Pulmonary artery endothelial cell (primary cell): ENCODE data around the gene ZDHHC3. TPM values are rescaled to one million over a fixed set of nuclear protein-coding genes. Genes with fewer than 3 reads are reported as not detected.
"Not testable (repeated sequence)": the region's sequence is repeated elsewhere in the genome, so short reads cannot be mapped to it uniquely, and the experiment has no call there.

Experiments used
- DNase-seq: peaks from one replicate; pipeline ENCODE4 v3.0.0-alpha.2; 2011; ENCODE audit warnings: low read depth, low spot score
- total RNA-seq: library from RNA; depleted of rRNA; stranded (reverse); fragments of >200 nt; gene quantifications from 2 replicates; pipeline ENCODE4 v1.2.3, GENCODE V29; 2014

The ZDHHC3 gene
- total RNA-seq, 1 donor from 2014 or later = 59.2 TPM

DNA sequence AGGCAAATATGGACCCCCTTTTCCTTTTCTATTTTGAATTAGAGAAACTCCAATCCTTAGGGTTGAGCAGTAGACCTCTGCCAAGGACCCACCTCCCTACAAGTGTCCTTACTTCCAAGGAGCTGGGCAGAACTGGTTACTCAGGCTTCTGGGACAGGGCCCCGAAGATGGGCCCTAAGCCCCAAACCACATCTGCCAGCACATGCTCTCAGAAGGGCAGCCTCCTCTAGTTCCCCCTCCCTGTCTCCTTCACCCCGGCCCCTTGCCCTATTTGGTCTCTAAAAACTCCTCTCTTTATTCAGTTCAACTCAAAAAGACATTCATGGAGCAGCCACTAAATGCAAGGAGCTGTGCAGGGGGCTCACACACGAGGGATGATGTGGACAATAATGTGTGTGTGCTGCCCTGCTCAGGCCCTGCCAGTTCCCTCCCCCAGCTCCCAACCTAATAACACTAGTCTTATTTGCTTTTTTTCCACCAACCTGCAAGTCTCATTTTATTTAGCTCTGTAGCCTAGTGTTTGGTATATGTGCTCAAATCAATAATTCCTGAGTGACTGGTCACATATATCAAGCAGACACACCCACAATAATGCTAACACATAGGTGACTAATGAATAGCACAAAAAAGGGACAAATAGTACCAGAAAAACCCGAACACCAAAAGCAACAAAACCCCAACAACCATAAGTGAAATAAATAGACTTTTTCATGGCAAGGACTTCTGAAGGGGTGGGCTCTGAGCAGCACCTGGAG lies 12.2 kb downstream of the ZDHHC3 start:
- no peak for DNase-seq

DNA sequence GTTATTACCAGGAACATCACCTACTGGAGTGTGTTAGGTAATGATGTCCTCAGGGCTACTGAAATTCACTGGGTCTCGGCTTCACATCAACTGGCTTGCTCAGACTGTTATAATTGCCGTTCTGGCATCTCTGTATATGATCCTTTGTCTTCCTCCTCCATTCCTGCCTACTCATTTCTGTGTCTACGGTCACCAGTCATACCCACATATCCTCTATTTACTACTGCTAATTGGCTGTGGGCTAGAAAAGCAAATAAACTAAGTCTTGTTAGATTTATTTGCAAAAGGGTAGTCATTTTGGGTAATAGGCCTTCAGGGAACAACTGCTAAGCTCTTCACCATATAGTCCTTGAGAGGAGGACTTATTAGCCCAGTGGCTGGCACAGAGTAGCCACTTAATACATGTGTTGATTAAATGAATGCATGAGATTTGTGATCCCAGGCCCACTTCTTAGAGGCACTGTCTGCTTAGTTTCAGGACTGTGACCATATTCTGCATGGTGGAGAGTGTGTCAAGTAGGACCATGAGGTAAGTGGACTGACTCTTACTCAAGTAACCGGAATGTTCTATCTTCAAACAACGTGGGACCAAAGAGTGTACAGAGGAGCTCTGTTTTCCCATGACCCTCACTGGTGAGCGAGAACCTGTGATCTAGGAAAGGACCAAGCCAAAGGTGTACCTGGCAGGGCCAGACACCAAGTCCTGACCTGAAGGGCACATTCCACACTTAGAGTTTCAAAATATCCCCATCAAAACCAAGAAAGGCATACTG lies 13.2 kb downstream of the ZDHHC3 start:
- DNase-seq = no peak

DNA sequence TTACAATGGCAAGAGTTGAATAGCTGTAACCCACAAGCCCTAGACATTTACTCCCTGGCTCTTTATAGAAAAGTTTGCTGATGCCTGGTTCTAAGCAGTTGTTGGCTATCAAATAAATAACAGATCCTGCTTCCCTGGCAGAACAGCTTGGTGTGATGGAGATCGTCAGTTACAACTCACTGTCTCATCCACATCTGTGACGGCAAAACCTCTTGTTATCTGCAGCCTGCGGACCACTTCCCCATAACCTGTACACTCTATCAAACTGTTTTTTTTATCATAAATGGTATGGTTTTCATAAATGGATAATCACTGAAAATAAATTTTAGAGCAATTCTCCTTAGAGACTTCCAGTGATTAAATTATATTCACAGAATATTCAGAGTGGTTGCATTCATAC lies 14.1 kb downstream of the ZDHHC3 start:
- no peak for DNase-seq

DNA sequence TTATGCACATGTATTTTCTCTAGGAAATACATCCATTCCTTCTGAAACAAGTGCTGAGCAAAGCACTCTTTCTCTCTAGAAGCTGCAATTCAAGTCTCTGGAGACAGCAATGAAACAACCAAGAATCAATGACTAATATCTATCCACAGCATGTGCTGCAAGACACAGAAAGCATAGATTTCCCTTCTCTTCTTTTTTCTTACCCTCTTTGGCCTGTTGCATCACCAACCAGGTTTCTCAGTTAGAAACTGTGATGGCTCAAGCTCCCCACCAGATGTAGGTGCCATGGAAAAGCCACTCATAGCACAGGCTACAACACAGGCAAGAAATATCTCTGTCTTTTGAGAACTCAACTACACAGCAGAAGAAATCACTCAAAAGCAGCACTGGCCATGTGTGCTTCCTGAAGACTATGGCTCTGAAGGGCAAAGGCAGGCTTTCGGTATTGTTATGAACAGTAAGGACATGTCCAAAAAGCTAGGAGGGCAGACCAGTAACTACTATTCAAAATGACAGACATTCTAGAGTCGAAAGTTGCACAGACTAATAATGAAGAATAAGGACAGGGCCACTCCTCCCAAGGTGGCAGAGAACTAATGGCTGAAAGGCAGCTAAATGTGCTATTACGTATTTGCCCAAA lies 15.5 kb downstream of the ZDHHC3 start:
- no peak for DNase-seq

DNA sequence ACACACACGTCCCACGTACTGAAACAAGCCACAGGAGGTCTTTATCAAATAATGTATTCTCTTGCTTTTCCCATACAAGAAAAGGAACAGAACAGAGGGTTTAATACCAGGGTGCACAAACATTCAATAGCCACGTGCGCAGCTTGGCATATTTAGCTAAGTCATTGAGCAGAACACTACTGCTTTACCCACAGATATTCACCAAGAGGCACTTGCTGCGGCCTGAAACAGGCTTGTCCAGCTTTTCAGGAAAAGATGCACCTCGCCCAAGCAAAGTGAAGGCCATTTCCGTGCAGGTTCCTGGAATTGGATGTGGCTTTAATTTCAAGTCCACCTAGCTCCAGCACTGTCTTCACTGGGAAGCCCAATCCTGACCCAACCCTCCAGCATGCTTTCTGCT lies 17.6 kb downstream of the ZDHHC3 start:
- no peak for DNase-seq

DNA sequence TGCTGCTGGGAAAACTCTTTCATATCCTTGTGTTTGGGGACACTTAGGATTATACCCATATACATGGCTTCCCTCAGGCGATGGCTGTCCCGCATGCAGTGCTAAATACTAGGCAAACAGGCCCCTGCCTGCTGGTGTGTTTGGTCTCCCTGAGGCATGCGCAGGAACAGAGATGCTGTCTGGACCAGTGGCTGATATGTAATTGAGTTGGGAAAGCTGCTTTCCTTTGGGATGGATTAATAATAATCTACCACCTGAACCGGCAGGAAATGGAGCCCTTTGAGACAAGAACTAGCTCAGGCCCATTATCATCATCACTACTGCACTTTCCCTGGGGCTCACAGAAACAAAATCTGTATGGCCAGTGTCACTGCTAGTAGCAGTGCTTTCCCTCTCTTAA lies 18.0 kb downstream of the ZDHHC3 start:
- no peak for DNase-seq

DNA sequence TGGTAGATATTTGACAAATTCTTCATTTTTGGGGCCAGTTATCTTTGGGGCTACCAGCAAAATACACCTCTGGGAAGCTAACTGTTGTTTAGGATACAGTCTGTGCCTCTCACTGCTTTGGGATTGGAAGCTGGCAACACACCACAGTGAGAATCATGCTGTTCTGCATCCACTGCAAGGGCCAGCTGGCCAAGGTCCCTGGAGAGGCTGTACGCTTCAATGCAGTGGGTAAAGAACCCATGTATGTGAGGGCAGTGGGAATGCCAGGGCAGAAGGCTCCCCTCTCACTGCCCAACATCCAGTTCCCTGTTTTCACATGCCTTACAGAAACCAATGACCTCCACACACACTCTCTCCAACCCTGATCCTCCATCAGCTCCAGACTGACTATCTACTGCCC lies 20.1 kb downstream of the ZDHHC3 start:
- no peak for DNase-seq

DNA sequence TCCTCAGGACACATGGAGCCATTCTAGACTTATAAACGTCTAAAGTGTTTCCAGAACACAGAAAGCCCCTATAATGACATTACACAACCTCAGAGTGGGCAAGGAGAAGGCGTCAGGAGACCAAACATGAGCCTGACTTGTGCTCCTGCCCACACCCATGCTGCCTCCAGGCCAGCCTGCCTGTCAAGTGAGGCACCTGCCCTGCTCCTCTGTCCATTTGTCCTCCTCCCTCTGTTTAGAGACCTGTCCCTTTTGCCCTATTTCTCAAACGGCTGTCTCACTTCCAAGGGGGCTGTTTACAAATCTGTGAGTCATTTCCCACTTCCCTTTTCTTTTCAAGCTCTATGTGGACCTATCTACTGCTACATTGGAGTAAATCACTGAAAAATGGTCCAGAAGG lies 21.0 kb downstream of the ZDHHC3 start:
- peak; percentile 26 for DNase-seq

DNA sequence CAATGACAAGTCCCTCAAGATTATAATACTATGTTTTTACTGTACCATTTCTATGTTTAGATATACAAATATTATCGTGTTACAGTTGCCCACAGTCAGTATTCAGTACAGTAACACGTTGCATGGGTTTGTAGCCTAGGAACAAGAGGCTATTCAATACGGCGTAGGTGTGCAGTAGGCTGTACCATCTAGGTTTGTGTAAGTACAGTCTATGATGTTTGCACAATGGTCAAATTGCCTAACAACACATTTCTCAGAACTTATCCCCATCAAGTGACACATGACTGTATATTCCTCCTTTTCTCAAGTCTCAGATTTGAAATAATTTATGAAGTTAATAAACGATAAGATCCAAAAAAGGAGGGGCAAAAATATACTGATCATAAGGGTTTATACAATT lies 21.7 kb downstream of the ZDHHC3 start:
- DNase-seq = no peak

DNA sequence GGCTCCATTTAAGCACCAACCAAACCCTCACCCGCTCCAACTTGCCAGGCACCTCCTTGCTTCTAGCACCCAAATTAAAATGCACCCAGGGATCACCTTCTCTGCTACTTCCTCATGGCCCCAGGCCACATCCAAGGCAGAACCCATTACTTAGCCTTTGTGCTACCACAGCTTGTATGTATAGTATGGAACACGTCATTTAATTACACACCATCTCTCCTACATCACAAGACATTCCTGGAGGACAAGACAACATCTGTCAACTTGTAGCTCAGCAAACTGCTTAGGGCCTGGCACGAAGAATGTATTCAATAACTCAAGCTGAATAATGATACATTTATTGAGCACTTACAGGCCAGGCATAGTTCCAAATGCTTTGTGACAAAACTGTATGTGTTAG lies 23.3 kb downstream of the ZDHHC3 start:
- DNase-seq = no peak

DNA sequence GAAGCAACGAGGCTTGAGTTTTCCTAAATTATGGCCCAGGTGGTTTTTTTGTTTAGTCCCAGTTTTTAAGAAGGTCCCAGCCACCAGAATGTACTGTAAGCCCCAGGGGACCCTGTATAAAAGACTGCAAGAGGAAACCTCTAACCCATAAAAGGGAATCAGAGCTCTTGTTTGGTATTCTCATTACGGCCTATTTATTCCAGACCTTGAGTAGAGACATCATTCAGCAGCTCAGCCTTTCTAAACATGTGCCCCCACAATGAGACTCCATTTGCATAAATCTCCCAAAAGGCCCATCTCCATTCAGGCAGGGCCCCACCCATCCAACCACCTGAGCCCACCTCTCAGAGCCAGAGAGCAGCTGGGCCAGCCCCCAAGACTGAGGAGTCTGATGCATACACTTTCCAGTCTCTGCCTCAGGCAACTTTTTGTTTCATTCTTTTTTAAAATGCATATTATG lies 25.7 kb downstream of the ZDHHC3 start:
- DNase-seq = no peak

DNA sequence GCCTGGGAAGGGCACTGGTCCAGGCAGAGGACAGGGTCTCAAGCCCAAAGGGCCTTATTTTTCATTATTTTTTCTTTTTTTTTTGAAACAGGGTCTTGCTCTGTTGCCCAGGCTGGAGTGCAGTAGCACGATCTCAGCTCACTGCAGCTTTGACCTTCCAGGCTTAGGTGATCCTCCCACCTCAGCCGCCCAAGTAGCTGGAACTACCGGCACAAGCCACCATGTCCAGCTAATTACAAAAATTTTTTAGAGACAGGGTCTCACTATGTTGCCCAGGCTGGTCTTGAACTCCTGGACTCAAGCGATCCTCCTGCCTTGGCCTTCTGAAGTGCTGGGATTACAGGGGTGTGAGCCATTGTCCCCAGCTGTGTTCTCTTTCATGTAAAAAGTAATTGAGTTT lies 26.2 kb downstream of the ZDHHC3 start:
- DNase-seq = not testable (repeated sequence)

DNA sequence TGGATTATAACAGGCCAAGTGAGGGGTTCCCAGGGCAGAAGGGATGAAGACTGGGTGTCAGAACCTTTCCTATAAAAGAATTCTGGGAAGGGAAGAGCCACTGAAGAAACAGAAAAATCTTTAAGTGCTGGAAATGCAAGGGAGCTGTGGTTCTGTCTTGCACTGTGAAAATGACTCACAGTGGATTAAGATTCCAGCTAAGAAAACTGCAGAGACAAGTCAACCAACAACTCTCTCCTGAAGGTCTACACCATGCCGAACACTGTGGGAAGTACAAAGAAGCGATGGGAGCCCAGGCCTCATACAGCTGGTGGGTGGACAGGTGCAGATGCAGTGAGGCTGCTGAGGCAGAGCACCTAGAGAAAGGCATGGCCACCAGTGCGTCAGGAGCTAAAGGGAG lies 27.7 kb downstream of the ZDHHC3 start:
- no peak for DNase-seq

DNA sequence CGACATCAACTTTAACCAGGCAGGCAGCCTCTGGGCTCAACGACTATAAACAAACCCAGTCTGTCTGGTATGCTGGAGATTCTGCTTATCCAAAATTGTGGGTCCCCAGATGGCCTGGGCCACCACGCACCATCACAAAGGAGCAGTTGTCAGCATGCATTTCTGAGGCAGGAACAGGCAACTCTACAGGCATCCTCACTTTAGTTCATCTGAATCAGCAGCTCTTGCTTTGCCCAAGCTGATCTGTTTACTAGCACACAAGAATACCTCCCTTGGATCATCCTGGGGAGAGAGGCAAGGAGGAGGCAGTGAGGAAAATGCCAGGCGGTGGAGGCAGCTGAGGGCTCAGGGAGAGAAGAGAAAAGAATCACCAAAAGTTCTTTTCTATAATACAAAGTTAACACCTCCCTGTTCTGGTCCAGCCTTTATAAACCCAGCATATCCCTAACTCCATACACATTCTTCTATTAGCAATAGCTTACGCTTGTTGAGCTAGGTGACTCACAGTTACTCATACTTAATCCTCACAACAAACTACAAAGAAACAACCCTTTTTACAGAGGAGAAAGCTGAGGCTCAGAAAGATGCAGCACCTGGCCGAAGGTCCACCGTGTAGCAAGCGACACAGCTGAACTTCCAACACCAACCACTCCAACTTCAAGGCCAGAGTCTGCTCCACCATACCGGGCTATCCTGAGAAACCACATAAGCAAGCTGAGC lies 33.6 kb downstream of the ZDHHC3 start:
- no peak for DNase-seq

DNA sequence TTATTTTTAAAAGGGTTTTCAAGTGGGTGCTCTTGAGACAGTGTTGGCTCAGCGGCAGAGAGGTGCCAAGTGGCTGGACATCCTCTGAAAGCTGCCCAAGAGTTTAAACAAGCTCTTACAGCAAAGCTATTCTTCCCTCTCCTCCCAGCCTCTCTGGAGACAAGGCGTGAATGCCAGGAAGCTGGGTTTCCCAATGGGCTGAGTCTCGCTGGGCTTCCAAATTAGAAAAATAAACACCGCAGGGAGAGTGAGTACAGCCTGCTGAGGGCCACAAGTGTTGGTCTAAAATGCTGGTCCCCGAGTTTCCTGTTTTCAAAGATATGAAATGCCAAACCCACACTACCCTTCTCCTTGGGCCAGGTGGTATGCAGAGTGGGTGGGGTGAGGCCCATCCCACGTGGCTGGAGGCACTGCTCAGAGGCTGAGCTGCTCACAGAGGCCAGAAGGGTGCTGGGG lies 36.4 kb downstream of the ZDHHC3 start:
- no peak for DNase-seq

DNA sequence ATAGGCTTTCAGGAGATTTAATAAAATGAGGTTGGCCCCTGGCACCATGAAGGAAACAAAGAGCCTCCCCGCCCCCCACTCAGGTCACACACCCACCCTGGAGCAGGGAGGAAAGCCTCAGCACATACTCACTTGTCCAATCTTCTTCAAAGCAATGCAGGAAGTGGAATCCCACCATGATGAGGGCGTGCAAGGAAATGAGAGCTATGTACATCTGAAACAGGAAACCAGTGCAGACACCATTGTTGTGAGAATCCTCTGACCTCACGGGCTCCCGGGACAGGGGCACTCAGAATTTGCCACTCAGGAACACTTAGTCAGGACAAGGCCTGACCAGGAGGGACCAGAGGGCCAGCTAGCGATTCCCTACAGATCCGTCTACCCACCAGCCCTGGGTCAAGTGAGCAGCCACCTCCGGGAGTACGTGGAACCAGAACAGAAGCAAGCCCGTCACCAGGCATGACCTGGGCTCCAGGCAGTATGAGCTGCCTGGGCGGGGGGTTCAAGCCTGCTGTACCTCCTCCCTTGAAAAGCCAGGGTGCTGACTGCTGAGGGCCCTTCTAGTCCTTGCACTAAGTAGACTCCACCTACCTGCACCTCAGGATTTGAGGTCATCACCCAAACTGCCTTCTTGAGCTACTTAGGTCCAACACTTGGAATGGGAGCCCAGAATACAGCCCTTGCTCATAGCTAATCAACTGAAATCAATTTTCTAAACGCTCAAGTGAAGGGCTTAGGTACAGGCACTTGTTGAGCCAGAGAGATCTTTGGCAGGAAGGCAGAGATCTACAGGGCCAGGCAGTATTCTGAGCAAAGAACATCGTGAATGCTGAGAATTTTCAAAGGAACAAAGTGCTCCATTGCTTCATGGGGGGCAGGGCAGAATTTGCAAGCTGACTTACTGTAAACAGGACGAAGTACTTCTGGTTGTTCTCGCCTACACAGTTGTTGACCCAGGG lies 42.7 kb downstream of the ZDHHC3 start:
- no peak for DNase-seq

DNA sequence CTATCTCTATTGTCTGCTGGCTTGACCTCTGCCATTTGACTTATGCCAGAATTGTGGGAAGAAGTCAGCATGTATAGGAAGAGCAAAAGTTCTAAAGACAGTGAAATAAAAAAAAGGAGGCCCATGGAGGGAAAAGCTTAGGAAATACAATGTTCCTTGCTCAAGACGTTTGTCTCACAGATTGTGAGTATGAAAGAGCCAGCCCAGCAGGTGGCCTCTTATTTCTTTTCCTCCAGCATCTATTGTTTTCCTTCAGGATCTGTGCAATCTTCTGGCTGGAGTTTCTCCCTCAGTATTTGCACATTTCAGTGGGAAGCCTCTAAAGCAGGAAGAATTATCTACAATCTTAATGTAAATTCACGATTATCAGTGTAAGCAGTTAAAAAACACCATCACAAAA lies 43.7 kb downstream of the ZDHHC3 start:
- no peak for DNase-seq

DNA sequence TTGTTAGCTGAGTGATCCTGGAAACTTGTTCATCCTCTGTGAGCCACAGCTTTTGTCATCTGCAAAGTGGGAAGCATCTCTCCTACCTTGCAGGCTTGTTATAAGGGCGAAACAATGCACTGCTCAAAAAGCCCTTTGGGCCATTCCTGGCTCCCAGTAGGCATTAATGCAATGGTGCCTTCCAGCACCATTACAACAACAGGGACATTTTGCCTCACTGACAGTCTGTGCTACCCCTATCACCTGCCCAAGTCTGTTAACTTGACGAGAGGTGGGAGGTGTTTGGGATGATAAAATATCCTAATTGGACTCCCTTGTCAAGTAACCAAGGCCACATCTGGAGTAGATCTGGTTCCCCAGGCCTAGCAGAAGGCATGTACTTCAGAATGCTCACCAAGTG lies 44.2 kb downstream of the ZDHHC3 start:
- DNase-seq = no peak

DNA sequence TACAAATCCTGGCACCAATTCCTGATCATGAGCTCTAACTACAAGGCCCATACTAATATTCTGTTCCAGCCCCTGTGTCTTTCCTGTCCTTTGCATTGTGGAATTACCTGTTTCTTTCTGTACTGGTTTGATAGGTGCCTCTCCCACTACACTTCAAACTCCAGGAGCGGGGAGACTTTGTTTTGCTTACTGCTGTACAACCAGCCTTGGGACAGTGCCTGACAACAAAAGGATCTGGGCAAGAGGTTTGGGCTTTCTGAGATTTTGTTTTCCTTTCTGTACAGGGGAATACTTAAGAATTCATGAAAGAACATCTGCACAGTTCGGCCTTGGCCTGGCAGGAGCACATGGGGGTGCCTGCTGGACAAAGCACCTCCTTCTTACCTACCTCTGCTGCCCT lies 45.1 kb downstream of the ZDHHC3 start:
- DNase-seq = no peak

DNA sequence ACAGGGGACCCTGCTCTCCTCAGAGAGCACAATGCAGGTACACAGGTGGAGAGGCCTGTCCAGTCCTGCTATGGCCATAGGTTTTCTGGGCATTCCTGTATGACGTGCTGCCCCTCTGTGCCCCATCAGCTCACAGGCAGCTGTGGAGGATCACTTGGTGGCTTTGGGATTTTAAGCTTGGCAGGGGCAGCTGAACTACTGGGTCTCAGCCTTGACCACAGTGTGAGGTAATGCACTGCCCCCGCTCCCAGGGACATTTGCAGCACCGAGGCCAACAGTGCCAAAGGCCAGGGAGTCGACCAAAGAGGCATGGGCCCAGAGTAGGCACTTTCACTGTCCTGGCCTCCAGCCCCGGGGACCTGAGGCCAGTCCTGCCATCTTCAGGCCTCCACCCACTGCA lies 46.2 kb downstream of the ZDHHC3 start:
- DNase-seq = no peak

DNA sequence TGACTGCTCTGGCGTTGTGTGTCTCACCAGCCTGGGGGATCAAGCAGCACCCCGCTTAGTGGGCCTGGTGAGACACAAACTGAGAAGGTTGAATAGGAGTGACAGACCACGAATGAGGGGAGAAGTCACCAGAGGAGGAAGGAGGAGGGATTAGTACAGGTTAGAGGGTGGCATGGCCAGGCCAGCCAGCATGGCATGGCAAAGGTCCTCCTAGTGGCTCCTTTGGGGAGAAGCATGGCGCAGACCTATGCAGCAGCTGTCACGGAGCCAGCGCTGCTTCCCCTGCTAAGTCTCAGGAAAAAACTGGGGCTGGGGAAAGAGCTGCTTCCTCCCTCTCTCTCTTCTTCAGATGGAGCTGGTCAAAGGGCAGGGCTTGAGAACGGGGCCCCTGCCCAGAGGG lies 48.6 kb downstream of the ZDHHC3 start:
- DNase-seq = no peak
